DMS79 treated with DMSO at 0.1 percent for 48 hours (cell line): ENCODE data around the gene TTLL11.

Source experiments
- DNase-seq: peaks from one replicate; lab custom pipeline; 2025; lab: John Stamatoyannopoulos, UW

The TTLL11 gene

GRCh38 chr9:121880343-121880898 lies 212.7 kb downstream of the TTLL11 start:
- no peak for DNase-seq

- DNase-seq: no peak
Measured at GRCh38 chr9:121878271-121878822, 214.8 kb downstream of the TTLL11 start.

- no peak for DNase-seq
Measured at GRCh38 chr9:121876658-121877271, 216.3 kb downstream of the TTLL11 start.

GRCh38 chr9:121876255-121876654 lies 216.9 kb downstream of the TTLL11 start:
- DNase-seq: no peak

GRCh38 chr9:121874524-121874923 lies 218.6 kb downstream of the TTLL11 start:
- DNase-seq: no peak

- DNase-seq: no peak
Measured at GRCh38 chr9:121871431-121872025, 221.6 kb downstream of the TTLL11 start.

GRCh38 chr9:121870271-121870670 lies 222.8 kb downstream of the TTLL11 start:
- no peak for DNase-seq

- DNase-seq: no peak
Measured at GRCh38 chr9:121868626-121869025, 224.5 kb downstream of the TTLL11 start.

- no peak for DNase-seq
Measured at GRCh38 chr9:121866927-121867326, 226.2 kb downstream of the TTLL11 start.

- no peak for DNase-seq
Measured at GRCh38 chr9:121865884-121866283, 227.2 kb downstream of the TTLL11 start.

- DNase-seq: no peak
Measured at GRCh38 chr9:121865060-121865459, 228.0 kb downstream of the TTLL11 start.

GRCh38 chr9:121863955-121864354 lies 229.2 kb downstream of the TTLL11 start:
- DNase-seq: no peak

GRCh38 chr9:121862371-121863332 lies 230.5 kb downstream of the TTLL11 start:
- no peak for DNase-seq

- no peak for DNase-seq
Measured at GRCh38 chr9:121861501-121862180, 231.5 kb downstream of the TTLL11 start.

- DNase-seq: no peak
Measured at GRCh38 chr9:121860744-121861143, 232.4 kb downstream of the TTLL11 start.

GRCh38 chr9:121860213-121860612 lies 232.9 kb downstream of the TTLL11 start:
- no peak for DNase-seq

GRCh38 chr9:121859646-121860045 lies 233.5 kb downstream of the TTLL11 start:
- DNase-seq: no peak

- no peak for DNase-seq
Measured at GRCh38 chr9:121858788-121859187, 234.3 kb downstream of the TTLL11 start.

GRCh38 chr9:121857928-121858327 lies 235.2 kb downstream of the TTLL11 start:
- DNase-seq: peak; percentile 75

- DNase-seq: no peak
Measured at GRCh38 chr9:121855476-121855875, 237.6 kb downstream of the TTLL11 start.

GRCh38 chr9:121853617-121854395 lies 239.3 kb downstream of the TTLL11 start:
- DNase-seq: no peak
